ENCODE results near the gene SERPINA9.

- no peak for TF ChIP-seq CTCF (IDR thresholded peaks at IDR 0.05)
- TF ChIP-seq POLR2A (IDR thresholded peaks at IDR 0.05) = no peak
Observed at GRCh38 chr14:94480809-94481208, 4.8 kb upstream of the SERPINA9 start.

Data from Peyer's patch (tissue), 4 donors.